Ishikawa (cell line): ENCODE results near the gene ELAVL1.

Experiments
- CEBPB ChIP-seq: IDR thresholded peaks from 2 replicates; pipeline ENCODE4 v1.6.1; 2012
- CREB1 ChIP-seq: IDR thresholded peaks from 2 replicates; pipeline ENCODE4 v1.6.1; 2012; ENCODE audit warnings: low read depth
- EGR1 ChIP-seq: IDR thresholded peaks from 2 replicates; pipeline ENCODE4 v1.6.1; 2012
- EP300 ChIP-seq: IDR thresholded peaks from 2 replicates; pipeline ENCODE4 v1.6.1; 2012; ENCODE audit warnings: borderline replicate concordance
- FOXM1 ChIP-seq: IDR thresholded peaks from 2 replicates; pipeline ENCODE4 v1.6.1; 2012; ENCODE audit warnings: low read depth, borderline replicate concordance
- NFIC ChIP-seq: IDR thresholded peaks from 2 replicates; pipeline ENCODE4 v1.6.1; 2012
- RAD21 ChIP-seq: IDR thresholded peaks from 2 replicates; pipeline ENCODE4 v1.6.1; 2012; ENCODE audit warnings: low read depth
- TAF1 ChIP-seq: IDR thresholded peaks from 2 replicates; pipeline ENCODE4 v1.6.1; 2012; ENCODE audit warnings: low read depth, mild to moderate bottlenecking
- TCF12 ChIP-seq: IDR thresholded peaks from 2 replicates; pipeline ENCODE4 v1.6.1; 2012; ENCODE audit warnings: low read depth
- TEAD4 ChIP-seq: IDR thresholded peaks from 2 replicates; pipeline ENCODE4 v1.6.1; 2012
- YY1 ChIP-seq: IDR thresholded peaks from 2 replicates; pipeline ENCODE4 v1.6.1; 2012; ENCODE audit warnings: low read depth
- ZBTB7A ChIP-seq: IDR thresholded peaks from 2 replicates; pipeline ENCODE4 v1.6.1; 2012; ENCODE audit warnings: low read depth
- TF ChIP-seq, protein P1 (sequence below): IDR thresholded peaks from 2 replicates; pipeline ENCODE4 v1.6.1; 2012
- TF ChIP-seq, protein P2 (sequence below): IDR thresholded peaks from 2 replicates; pipeline ENCODE4 v1.6.1; 2012; ENCODE audit warnings: low read depth, mild to moderate bottlenecking
- TF ChIP-seq, protein P3 (sequence below): IDR thresholded peaks from 2 replicates; pipeline ENCODE4 v1.6.1; 2012

ELAVL1 gene

DNA sequence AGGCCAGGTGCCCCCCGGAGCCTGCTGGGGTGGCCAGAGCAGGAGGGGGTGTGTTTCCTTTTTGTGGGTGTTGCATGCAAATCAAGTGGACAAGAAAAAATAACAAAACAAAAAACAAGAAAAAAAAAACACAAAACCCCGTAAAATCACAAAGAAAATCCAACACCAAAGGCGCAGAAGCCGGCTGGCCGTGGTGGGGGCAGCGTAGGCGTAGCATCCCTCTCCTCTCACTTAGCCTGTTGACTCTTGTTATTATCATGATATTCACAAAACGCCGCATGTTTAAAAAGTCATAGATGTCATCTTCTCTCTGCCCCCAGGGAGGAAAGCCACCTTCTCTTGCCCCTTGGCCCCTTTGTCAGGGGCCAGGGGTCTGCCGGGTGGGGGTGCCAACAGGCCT is 91.8 kb downstream of the ELAVL1 start:
- TF ChIP-seq YY1 (no peak), ZBTB7A (no peak; the same call in 1 of the 2 replicates), EGR1 (no peak), TAF1 (no peak), CEBPB (no peak), TEAD4 (no peak), FOXM1 (no peak), RAD21 (no peak), NFIC (no peak), EP300 (no peak), TCF12 (no peak), CREB1 (no peak)
- TF ChIP-seq, protein P1, sequence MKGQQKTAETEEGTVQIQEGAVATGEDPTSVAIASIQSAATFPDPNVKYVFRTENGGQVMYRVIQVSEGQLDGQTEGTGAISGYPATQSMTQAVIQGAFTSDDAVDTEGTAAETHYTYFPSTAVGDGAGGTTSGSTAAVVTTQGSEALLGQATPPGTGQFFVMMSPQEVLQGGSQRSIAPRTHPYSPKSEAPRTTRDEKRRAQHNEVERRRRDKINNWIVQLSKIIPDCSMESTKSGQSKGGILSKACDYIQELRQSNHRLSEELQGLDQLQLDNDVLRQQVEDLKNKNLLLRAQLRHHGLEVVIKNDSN: no peak
- TF ChIP-seq, protein P2, sequence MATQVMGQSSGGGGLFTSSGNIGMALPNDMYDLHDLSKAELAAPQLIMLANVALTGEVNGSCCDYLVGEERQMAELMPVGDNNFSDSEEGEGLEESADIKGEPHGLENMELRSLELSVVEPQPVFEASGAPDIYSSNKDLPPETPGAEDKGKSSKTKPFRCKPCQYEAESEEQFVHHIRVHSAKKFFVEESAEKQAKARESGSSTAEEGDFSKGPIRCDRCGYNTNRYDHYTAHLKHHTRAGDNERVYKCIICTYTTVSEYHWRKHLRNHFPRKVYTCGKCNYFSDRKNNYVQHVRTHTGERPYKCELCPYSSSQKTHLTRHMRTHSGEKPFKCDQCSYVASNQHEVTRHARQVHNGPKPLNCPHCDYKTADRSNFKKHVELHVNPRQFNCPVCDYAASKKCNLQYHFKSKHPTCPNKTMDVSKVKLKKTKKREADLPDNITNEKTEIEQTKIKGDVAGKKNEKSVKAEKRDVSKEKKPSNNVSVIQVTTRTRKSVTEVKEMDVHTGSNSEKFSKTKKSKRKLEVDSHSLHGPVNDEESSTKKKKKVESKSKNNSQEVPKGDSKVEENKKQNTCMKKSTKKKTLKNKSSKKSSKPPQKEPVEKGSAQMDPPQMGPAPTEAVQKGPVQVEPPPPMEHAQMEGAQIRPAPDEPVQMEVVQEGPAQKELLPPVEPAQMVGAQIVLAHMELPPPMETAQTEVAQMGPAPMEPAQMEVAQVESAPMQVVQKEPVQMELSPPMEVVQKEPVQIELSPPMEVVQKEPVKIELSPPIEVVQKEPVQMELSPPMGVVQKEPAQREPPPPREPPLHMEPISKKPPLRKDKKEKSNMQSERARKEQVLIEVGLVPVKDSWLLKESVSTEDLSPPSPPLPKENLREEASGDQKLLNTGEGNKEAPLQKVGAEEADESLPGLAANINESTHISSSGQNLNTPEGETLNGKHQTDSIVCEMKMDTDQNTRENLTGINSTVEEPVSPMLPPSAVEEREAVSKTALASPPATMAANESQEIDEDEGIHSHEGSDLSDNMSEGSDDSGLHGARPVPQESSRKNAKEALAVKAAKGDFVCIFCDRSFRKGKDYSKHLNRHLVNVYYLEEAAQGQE: no peak
- TF ChIP-seq, protein P3, sequence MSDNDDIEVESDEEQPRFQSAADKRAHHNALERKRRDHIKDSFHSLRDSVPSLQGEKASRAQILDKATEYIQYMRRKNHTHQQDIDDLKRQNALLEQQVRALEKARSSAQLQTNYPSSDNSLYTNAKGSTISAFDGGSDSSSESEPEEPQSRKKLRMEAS: no peak

DNA sequence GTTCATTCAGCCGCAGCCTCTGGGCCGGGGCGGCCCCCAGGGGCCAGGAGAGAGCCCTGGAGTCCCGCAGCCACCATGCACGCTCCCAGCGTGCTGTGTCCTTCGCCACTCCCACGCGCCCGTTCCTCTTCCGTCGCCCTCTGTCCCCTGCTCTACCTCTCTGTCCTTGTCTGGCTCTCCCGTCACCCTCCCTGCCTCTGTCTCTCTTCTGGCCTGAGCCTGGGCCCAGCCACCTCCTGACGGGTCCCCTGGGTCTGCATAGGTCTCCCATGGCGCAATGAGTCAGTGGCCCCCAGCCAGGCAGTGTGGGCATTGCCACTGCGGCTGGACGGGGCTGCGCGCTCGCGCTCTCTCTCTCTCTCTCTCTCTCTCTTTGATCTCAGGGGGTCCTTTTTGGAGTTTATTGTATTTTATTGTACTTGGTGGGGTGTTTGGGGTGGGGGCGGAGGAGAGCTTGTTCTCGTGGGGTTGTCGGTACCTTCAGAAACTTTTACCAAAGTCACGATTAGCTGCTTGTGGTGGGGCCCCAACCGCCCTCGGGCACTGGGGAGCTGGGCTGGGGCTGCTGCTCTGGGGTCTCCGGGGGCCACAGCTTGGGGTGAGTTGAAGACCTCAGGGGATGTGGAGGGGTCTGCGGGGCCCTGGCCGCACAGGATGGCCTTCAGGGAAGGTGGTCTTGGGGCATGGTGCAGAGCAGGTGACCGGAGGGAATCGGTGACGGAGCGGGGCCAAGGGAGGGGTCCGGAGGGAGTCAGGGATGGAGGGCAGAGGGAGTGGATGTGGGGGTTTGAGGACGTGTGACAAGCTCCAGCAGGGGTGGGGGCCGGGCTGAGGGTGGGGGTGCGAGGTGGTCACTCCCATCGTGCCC is 92.5 kb downstream of the ELAVL1 start:
- TF ChIP-seq TCF12: no peak
- no peak for TF ChIP-seq CREB1
- TF ChIP-seq TEAD4: no peak
- TF ChIP-seq, protein P1: no peak

DNA sequence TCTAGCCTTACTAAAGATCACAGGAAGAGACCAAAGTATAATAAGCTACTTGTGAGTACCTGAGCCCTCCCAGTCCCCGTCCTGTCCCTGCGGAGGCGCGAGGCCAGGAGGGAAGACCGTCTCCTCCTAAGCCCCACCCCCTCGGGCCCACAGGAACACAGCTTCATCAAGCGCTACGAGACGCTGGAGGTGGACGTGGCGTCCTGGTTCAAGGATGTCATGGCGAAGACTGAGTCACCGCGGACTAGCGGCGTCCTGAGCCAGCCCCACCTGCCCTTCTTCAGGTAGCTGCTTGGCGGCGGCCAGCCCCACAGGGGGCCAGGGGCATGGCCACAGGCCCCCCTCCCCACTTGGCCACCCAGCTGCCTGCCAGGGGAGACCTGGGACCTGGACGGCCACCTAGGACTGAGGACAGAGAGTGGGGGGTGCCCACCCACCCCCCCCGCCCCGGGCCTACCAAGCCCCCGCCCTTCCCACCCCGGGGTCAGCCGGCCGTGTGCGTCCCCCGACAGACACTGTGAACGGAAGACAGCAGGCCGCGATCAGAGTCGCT is 93.2 kb downstream of the ELAVL1 start:
- no peak for TF ChIP-seq CEBPB
- TF ChIP-seq, protein P1: no peak
- no peak for TF ChIP-seq NFIC
- TF ChIP-seq CREB1: no peak
- TF ChIP-seq TAF1: no peak
- no peak for TF ChIP-seq FOXM1

DNA sequence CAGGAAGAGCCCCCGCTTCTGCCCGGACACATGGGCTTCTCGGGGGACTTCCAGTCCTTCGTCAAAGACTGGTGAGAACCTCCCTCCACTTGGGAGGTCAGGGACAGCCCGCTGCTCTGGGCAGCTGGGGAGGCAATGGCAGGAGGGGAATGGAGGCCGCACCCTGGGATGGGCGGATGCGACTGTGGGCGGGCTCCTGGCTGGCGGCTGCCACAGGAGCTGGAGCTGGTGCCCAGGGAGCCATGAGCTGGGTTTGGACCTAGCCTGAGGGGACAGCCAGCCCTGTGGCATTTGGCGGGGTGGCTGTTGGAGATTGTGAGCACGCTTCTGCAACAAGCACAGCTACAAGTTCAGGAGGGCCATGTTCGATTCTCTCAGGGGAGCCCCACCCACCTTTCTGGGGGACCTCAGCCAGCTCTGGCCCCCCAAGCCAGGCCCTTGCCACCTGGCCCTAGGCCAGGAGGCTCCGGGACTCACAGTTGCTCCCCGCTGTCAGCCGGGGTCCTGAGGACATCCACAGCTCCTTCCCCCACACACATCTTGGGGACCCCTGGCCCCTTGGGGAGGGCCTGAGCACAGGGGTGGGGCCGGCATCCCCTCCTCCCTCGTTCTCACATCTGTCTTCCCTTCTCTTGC is 93.8 kb downstream of the ELAVL1 start:
- no peak for TF ChIP-seq EGR1
- no peak for TF ChIP-seq TAF1
- no peak for TF ChIP-seq TCF12
- no peak for TF ChIP-seq EP300
- TF ChIP-seq, protein P1: no peak
- no peak for TF ChIP-seq FOXM1
- TF ChIP-seq YY1: no peak
- no peak for TF ChIP-seq CEBPB
- TF ChIP-seq RAD21: no peak
- TF ChIP-seq ZBTB7A: no peak
- TF ChIP-seq, protein P3: no peak
- no peak for TF ChIP-seq CREB1
- no peak for TF ChIP-seq TEAD4
- TF ChIP-seq, protein P2: no peak
- no peak for TF ChIP-seq NFIC
